ENCODE results near the gene UBAC2. TPM values are rescaled to one million over a fixed set of nuclear protein-coding genes. Genes with fewer than 3 reads are reported as not detected.

The UBAC2 gene
- total RNA-seq, 1 donor from 2014 or later = 63.5 TPM

GRCh38 chr13:99435998-99436397 is 235.3 kb downstream of the UBAC2 start:
- DNase-seq (ENCODE audit: low read depth) = peak; percentile 48

Other genes starting within 250 kb of the UBAC2 start
- gene DOCK9, start 222.8 kb upstream of the UBAC2 start, total RNA-seq = 84.4 and 92.7 TPM in 2 replicates
- not detected in 2 replicates for gene GPR18, start 57.5 kb downstream of the UBAC2 start, total RNA-seq
- not detected in 2 replicates for gene GPR183, start 106.5 kb downstream of the UBAC2 start, total RNA-seq

Data from renal cortical epithelial cell (primary cell).